SJCRH30 (cell line): ENCODE measurements around the gene SPAG5. TPM values are rescaled to one million over a fixed set of nuclear protein-coding genes. Genes with fewer than 3 reads are reported as not detected.

Experiments used
- DNase-seq, 2 experiments: peaks; one replicate each; pipeline ENCODE4 v3.0.0-alpha.2; 2015 to 2020
- H3K27ac ChIP-seq: fragments of 250-450 bp; sonication (Bioruptor Pico); 2 replicates; pipeline ENCODE4 v1.5.1; 2020; ENCODE audit warnings: mild to moderate bottlenecking, moderate library complexity
- H3K27me3 ChIP-seq: fragments of 250-450 bp; sonication (Bioruptor Pico); 2 replicates; pipeline ENCODE4 v1.5.1; 2020; ENCODE audit warnings: mild to moderate bottlenecking, moderate library complexity
- H3K36me3 ChIP-seq: fragments of 250-450 bp; sonication (Bioruptor Pico); 2 replicates; pipeline ENCODE4 v1.5.1; 2020; ENCODE audit warnings: mild to moderate bottlenecking, moderate library complexity
- H3K4me1 ChIP-seq: fragments of 250-450 bp; sonication (Bioruptor Pico); 2 replicates; pipeline ENCODE4 v1.5.1; 2020; ENCODE audit warnings: mild to moderate bottlenecking, moderate library complexity
- H3K4me3 ChIP-seq: fragments of 250-450 bp; sonication (Bioruptor Pico); 2 replicates; pipeline ENCODE4 v1.5.1; 2020; ENCODE audit warnings: mild to moderate bottlenecking, moderate library complexity
- H3K9me3 ChIP-seq: fragments of 250-450 bp; sonication (Bioruptor Pico); replicated peaks from 2 replicates; pipeline ENCODE4 v1.5.1; 2020; ENCODE audit warnings: mild to moderate bottlenecking, moderate library complexity
- total RNA-seq: library from RNA; depleted of rRNA; stranded (reverse); fragments of >200 nt; shearing (Covaris generic); gene quantifications from 2 replicates; pipeline ENCODE4 v1.2.3, GENCODE V29; 2014

SPAG5 gene
- total RNA-seq, 1 experiment from 2014 or later, result 147 TPM

- Histone ChIP-seq H3K4me3 (peak within 1 kb of the TSS; percentile 84), H3K27me3 (no peaks in the 10 kb centered on the region), H3K27ac (peak within 1 kb of the TSS; percentile 26), H3K9me3 (no peaks in the 10 kb centered on the region), H3K4me1 (peaks cover 5% of the 10 kb centered on the region; the same call in 1 of the 2 replicates), H3K36me3 (peaks cover 4% of the 10 kb centered on the region; the same call in 1 of the 2 replicates)
- peak; percentile 98 for DNase-seq
These were observed 27.3 kb downstream of the SPAG5 start, which contains the start of gene PIGS for GRCh38 chr17:28571361-28572122. PIGS (minus strand) TSS chr17:28571524; CDS start chr17:28571496, 28 bp downstream.

- DNase-seq, result peak; percentile 38 to 57
- Histone ChIP-seq H3K36me3 (peaks cover 4% of the 10 kb centered on the region; the same call in 1 of the 2 replicates), H3K4me3 (peak overlapping the region; percentile 84), H3K9me3 (no peaks in the 10 kb centered on the region), H3K27me3 (no peaks in the 10 kb centered on the region), H3K27ac (peak overlapping the region; percentile 26), H3K4me1 (peaks cover 5% of the 10 kb centered on the region; the same call in 1 of the 2 replicates)
These were observed 28.0 kb downstream of the SPAG5 start for GRCh38 chr17:28570716-28571360.

GRCh38 chr17:28569446-28569845 is 29.4 kb downstream of the SPAG5 start:
- Histone ChIP-seq H3K9me3 (no peaks in the 10 kb centered on the region), H3K36me3 (peaks cover 4% of the 10 kb centered on the region; the same call in 1 of the 2 replicates), H3K27ac (no peak overlapping the region), H3K4me1 (peaks cover 5% of the 10 kb centered on the region; the same call in 1 of the 2 replicates), H3K4me3 (no peak overlapping the region), H3K27me3 (no peaks in the 10 kb centered on the region)
- no peak for DNase-seq

GRCh38 chr17:28567604-28568003 is 31.2 kb downstream of the SPAG5 start:
- Histone ChIP-seq H3K36me3 (peaks cover 9% of the 10 kb centered on the region), H3K27ac (no peak overlapping the region)

GRCh38 chr17:28563475-28563874 is 35.4 kb downstream of the SPAG5 start:
- H3K27me3 ChIP-seq, result no peaks in the 10 kb centered on the region
- no peak overlapping the region for H3K4me3 ChIP-seq
- peaks cover 13% of the 10 kb centered on the region for H3K4me1 ChIP-seq
- peak overlapping the region; percentile 48 for H3K27ac ChIP-seq
- H3K9me3 ChIP-seq, result no peaks in the 10 kb centered on the region
- DNase-seq, result peak; percentile 81 to 85
- peaks cover 33% of the 10 kb centered on the region for H3K36me3 ChIP-seq

More at GRCh38 chr17:28567604-28568003, 31.2 kb downstream of the SPAG5 start:
- Histone ChIP-seq H3K4me3 (no peak overlapping the region), H3K9me3 (no peaks in the 10 kb centered on the region), H3K4me1 (peaks cover 18% of the 10 kb centered on the region), H3K27me3 (no peaks in the 10 kb centered on the region)
- no peak for DNase-seq

GRCh38 chr17:28555022-28555421 is 43.8 kb downstream of the SPAG5 start:
- Histone ChIP-seq H3K27me3 (no peaks in the 10 kb centered on the region), H3K9me3 (no peaks in the 10 kb centered on the region), H3K36me3 (peaks cover 24% of the 10 kb centered on the region), H3K4me1 (no peaks in the 10 kb centered on the region), H3K4me3 (no peak overlapping the region), H3K27ac (no peak overlapping the region)
- DNase-seq, result no peak

- H3K9me3 ChIP-seq, result no peaks in the 10 kb centered on the region
- peaks cover 24% of the 10 kb centered on the region for H3K36me3 ChIP-seq
- H3K4me3 ChIP-seq, result no peak overlapping the region
- no peak overlapping the region for H3K27ac ChIP-seq
- no peaks in the 10 kb centered on the region for H3K4me1 ChIP-seq
- no peak for DNase-seq
- H3K27me3 ChIP-seq, result no peaks in the 10 kb centered on the region
These were observed 44.3 kb downstream of the SPAG5 start for GRCh38 chr17:28554565-28554964.

- Histone ChIP-seq H3K27me3 (no peaks in the 10 kb centered on the region), H3K4me3 (peak overlapping the region; percentile 97), H3K4me1 (no peaks in the 10 kb centered on the region), H3K36me3 (peaks cover 19% of the 10 kb centered on the region), H3K27ac (no peak overlapping the region), H3K9me3 (no peaks in the 10 kb centered on the region)
- DNase-seq, result no peak
These were observed 45.8 kb downstream of the SPAG5 start for GRCh38 chr17:28553000-28553505.

GRCh38 chr17:28552176-28552999 is 46.4 kb downstream of the SPAG5 start, which contains the start of gene UNC119:
UNC119 (minus strand) TSS chr17:28552624; CDS start chr17:28552557, 67 bp downstream.
- DNase-seq, result peak; percentile 86 to 90
- H3K9me3 ChIP-seq, result no peaks in the 10 kb centered on the region
- peak within 1 kb of the TSS; percentile 97 for H3K4me3 ChIP-seq
- no peaks in the 10 kb centered on the region for H3K27me3 ChIP-seq
- H3K36me3 ChIP-seq, result peaks cover 19% of the 10 kb centered on the region
- peak within 1 kb of the TSS; percentile 63 for H3K27ac ChIP-seq
- no peaks in the 10 kb centered on the region for H3K4me1 ChIP-seq

- peaks cover 18% of the 10 kb centered on the region for H3K36me3 ChIP-seq
- no peaks in the 10 kb centered on the region for H3K4me1 ChIP-seq
- peak; percentile 73 to 78 for DNase-seq
- no peaks in the 10 kb centered on the region for H3K9me3 ChIP-seq
- peak overlapping the region; percentile 63; the same call in 1 of the 2 replicates for H3K27ac ChIP-seq
- peak overlapping the region; percentile 97 for H3K4me3 ChIP-seq
- H3K27me3 ChIP-seq, result no peaks in the 10 kb centered on the region
These were observed 47.2 kb downstream of the SPAG5 start for GRCh38 chr17:28551421-28552175.

- Histone ChIP-seq H3K4me1 (no peaks in the 10 kb centered on the region), H3K4me3 (no peak overlapping the region), H3K9me3 (no peaks in the 10 kb centered on the region), H3K36me3 (peaks cover 10% of the 10 kb centered on the region; the same call in 1 of the 2 replicates), H3K27ac (no peak overlapping the region), H3K27me3 (no peaks in the 10 kb centered on the region)
- no peak for DNase-seq
These were observed 48.0 kb downstream of the SPAG5 start for GRCh38 chr17:28550858-28551257.

GRCh38 chr17:28549236-28550132 is 49.3 kb downstream of the SPAG5 start:
- H3K36me3 ChIP-seq, result peaks cover 5% of the 10 kb centered on the region; the same call in 1 of the 2 replicates
- no peak for DNase-seq
- no peaks in the 10 kb centered on the region for H3K9me3 ChIP-seq
- no peaks in the 10 kb centered on the region for H3K27me3 ChIP-seq
- H3K27ac ChIP-seq, result no peak overlapping the region
- no peaks in the 10 kb centered on the region for H3K4me1 ChIP-seq
- H3K4me3 ChIP-seq, result no peak overlapping the region
